GM10266 (cell line): ENCODE results near the gene ARHGAP5.

ENCODE experiments used
- DNase-seq: peaks from one replicate; pipeline ENCODE4 v3.0.0; 2012; ENCODE audit errors: extremely low spot score
- CTCF ChIP-seq: IDR thresholded peaks from 2 replicates; pipeline ENCODE4 v1.5.1; 2012; ENCODE audit warnings: mild to moderate bottlenecking, low read depth; ENCODE audit not compliant: control insufficient read depth, insufficient read depth; ENCODE audit errors: missing control alignments

Gene ARHGAP5

GRCh38 chr14:32083789-32084188, 6.7 kb downstream of the ARHGAP5 start:
- no peak for TF ChIP-seq CTCF
- no peak for DNase-seq

- DNase-seq, result no peak
- no peak for TF ChIP-seq CTCF
Observed at GRCh38 chr14:32085182-32085844, 8.2 kb downstream of the ARHGAP5 start.

GRCh38 chr14:32085845-32086383, 8.8 kb downstream of the ARHGAP5 start:
- no peak for DNase-seq
- TF ChIP-seq CTCF, result no peak

- DNase-seq, result no peak
- TF ChIP-seq CTCF, result no peak
Observed at GRCh38 chr14:32087173-32087861, 10.2 kb downstream of the ARHGAP5 start.

GRCh38 chr14:32087907-32088306, 10.8 kb downstream of the ARHGAP5 start:
- DNase-seq, result no peak
- TF ChIP-seq CTCF, result no peak

- TF ChIP-seq CTCF, result no peak
- no peak for DNase-seq
Observed at GRCh38 chr14:32090686-32091085, 13.6 kb downstream of the ARHGAP5 start.

- DNase-seq, result no peak
- TF ChIP-seq CTCF, result no peak
Observed at GRCh38 chr14:32099473-32099872, 22.4 kb downstream of the ARHGAP5 start.
